ENCODE measurements around the gene S100A3. TPM values are rescaled to one million over a fixed set of nuclear protein-coding genes. Genes with fewer than 3 reads are reported as not detected.

The S100A3 gene
- polyA plus RNA-seq, 2 of the 4 experiments (the other 2 are of a cell fraction) = 25.0 to 74.0 TPM

GRCh38 chr1:153565529-153566374, 16.7 kb upstream of the S100A3 start, which contains the start of gene S100A2 (continued):
- no peak for TF ChIP-seq ZFP36 (IDR thresholded peaks at IDR 0.05; ENCODE audit: borderline replicate concordance, partially characterized antibody)
- TF ChIP-seq ATOH8 (CRISPR knock-in tag; IDR thresholded peaks at IDR 0.05; ENCODE audit: low read depth) = peak; percentile 91
- TF ChIP-seq BCL3 (IDR thresholded peaks at IDR 0.05) = no peak
- no peak for TF ChIP-seq MAZ (IDR thresholded peaks at IDR 0.05; ENCODE audit: borderline replicate concordance, low read depth, low read length)
- TF ChIP-seq EHMT2 (IDR thresholded peaks at IDR 0.05; ENCODE audit: low read depth) = no peak
- TF ChIP-seq ELK1 (IDR thresholded peaks at IDR 0.05; ENCODE audit: low read depth, low read length) = no peak
- TF ChIP-seq FOSB (CRISPR knock-in tag; IDR thresholded peaks at IDR 0.05) = no peak
- no peak for TF ChIP-seq SREBF2 (IDR thresholded peaks at IDR 0.05)
- TF ChIP-seq KDM1A (IDR thresholded peaks at IDR 0.05; ENCODE audit: low read depth) = no peak
- TF ChIP-seq HOXB5 (CRISPR knock-in tag; IDR thresholded peaks at IDR 0.05) = peak; percentile 83
- no peak for TF ChIP-seq CHD2 (IDR thresholded peaks at IDR 0.05; ENCODE audit: low read length, partially characterized antibody)
- TF ChIP-seq REST (IDR thresholded peaks at IDR 0.05) = no peak
- TF ChIP-seq CBX8 (IDR thresholded peaks at IDR 0.05) = no peak
- TF ChIP-seq MAX (IDR thresholded peaks at IDR 0.05) = peak; percentile 91
- TF ChIP-seq JUNB (IDR thresholded peaks at IDR 0.05) = peak; percentile 36; the same call in 1 of the 2 replicates
- TF ChIP-seq RNF2 (IDR thresholded peaks at IDR 0.05; ENCODE audit: borderline replicate concordance, low read depth) = no peak
- TF ChIP-seq CTCF (IDR thresholded peaks at IDR 0.05) = no peak
- no peak for TF ChIP-seq MAFK (IDR thresholded peaks at IDR 0.05; ENCODE audit: partially characterized antibody)
- TF ChIP-seq CEBPB (IDR thresholded peaks at IDR 0.05) = no peak

All from A549 (cell line).